Measurements from ENCODE around the gene PDE6B. TPM values are rescaled to one million over a fixed set of nuclear protein-coding genes. Genes with fewer than 3 reads are reported as not detected.

Gene PDE6B
- total and polyA plus RNA-seq, 9 donors: 1.4 to 7.5 (median 4.6) TPM

DNA sequence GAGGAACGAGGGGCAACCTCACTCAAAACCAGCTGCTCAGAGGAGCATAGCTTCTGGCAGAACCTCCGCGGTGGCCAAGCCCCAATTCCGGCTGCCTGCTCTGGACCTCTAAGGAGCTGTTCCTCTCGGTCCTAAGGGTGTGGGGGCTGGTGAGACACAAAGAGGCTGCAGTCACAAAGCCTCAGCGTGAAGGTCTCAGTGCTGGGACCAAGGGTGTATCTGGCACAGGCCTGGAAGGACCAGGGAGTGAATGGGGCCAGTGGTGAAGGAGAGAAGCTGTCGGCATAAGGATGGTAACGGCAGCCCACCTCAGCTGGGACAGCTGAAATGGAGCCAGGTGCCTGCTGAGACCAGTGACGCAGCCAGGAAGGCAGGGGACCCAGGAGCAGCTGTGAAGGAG, 5.3 kb downstream of the PDE6B start:
- no peak for DNase-seq
- WGBS, 3 donors: 67 to 70% (median 69%) methylated on average over 9 of the region's 9 CpGs

DNA sequence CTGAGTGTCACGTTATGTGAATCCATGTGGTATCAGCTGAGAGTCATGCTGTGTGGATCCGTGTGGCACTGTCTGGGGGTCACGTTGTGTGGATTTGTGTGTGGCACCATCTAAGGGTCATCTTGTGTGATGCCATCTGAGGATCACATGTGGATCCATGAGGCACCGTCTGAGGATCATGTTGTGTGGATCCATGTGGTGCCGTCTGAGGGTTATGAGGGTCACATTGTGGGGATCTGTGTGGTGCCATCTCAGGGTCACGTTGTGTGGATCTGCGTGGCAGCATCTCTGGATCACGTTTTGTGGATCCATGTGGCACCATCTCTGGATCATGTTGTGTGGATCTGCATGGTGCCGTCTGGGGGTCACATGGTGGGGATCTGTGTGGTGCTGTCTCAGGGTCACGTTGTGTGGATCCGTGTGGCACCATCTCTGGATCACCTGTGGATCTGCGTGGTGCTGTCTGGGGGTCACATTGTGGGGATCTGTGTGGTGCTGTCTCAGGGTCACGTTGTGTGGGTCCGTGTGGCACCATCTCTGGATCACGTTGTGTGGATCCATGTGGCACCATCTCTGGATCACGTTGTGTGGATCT, 6.9 kb downstream of the PDE6B start:
- no peaks in the 10 kb centered on the region for H3K36me3 ChIP-seq
- H3K4me3 ChIP-seq: no peak overlapping the region
- no peaks in the 10 kb centered on the region for H3K4me1 ChIP-seq (ENCODE audit: insufficient read depth)
- H3K27ac ChIP-seq: no peak overlapping the region
- intact Hi-C loops (cut with DNase I): no loop called here
- DNase-seq: no peak
- H3K9me3 ChIP-seq: no peaks in the 10 kb centered on the region
- no peaks in the 10 kb centered on the region for H3K27me3 ChIP-seq
- no peak for TF ChIP-seq EP300 (IDR thresholded peaks at IDR 0.05)
- no peak for TF ChIP-seq POLR2A (IDR thresholded peaks at IDR 0.05)
- no peak for TF ChIP-seq CTCF (IDR thresholded peaks at IDR 0.05)
- 88 to 90% (median 88%) methylated on average over 16 of the region's 16 CpGs for WGBS, 3 donors

More for the DNA sequence above, 5.3 kb downstream of the PDE6B start:
- Histone ChIP-seq H3K27ac (no peak overlapping the region), H3K4me3 (no peak overlapping the region), H3K27me3 (no peaks in the 10 kb centered on the region), H3K4me1 (ENCODE audit: insufficient read depth) (no peaks in the 10 kb centered on the region), H3K9me3 (no peaks in the 10 kb centered on the region), H3K36me3 (no peaks in the 10 kb centered on the region)
- intact Hi-C loops (cut with DNase I): no loop called here
- TF ChIP-seq POLR2A (IDR thresholded peaks at IDR 0.05): no peak
- TF ChIP-seq EP300 (IDR thresholded peaks at IDR 0.05): no peak
- no peak for TF ChIP-seq CTCF (IDR thresholded peaks at IDR 0.05)

- 85 to 91% (median 89%) methylated on average over 6 of the region's 6 CpGs for WGBS, 3 donors
- TF ChIP-seq CTCF (IDR thresholded peaks at IDR 0.05) (no peak), EP300 (IDR thresholded peaks at IDR 0.05) (no peak), POLR2A (IDR thresholded peaks at IDR 0.05) (no peak)
- H3K4me3 ChIP-seq: no peak overlapping the region
- H3K4me1 ChIP-seq (ENCODE audit: insufficient read depth): no peaks in the 10 kb centered on the region
- H3K27ac ChIP-seq: no peak overlapping the region
- intact Hi-C loops (cut with DNase I): no loop called here
- no peaks in the 10 kb centered on the region for H3K36me3 ChIP-seq
- DNase-seq: no peak
- no peaks in the 10 kb centered on the region for H3K9me3 ChIP-seq
- H3K27me3 ChIP-seq: no peaks in the 10 kb centered on the region
Measured at GRCh38 chr4:632926-633325, 7.6 kb downstream of the PDE6B start.

GRCh38 chr4:633406-633805, 8.0 kb downstream of the PDE6B start:
- Histone ChIP-seq H3K36me3 (no peaks in the 10 kb centered on the region), H3K4me1 (ENCODE audit: insufficient read depth) (no peaks in the 10 kb centered on the region), H3K9me3 (no peaks in the 10 kb centered on the region), H3K27ac (no peak overlapping the region), H3K4me3 (no peak overlapping the region), H3K27me3 (no peaks in the 10 kb centered on the region)
- intact Hi-C loops (cut with DNase I): no loop called here
- TF ChIP-seq CTCF (IDR thresholded peaks at IDR 0.05) (no peak), POLR2A (IDR thresholded peaks at IDR 0.05) (no peak), EP300 (IDR thresholded peaks at IDR 0.05) (no peak)
- 49 to 58% (median 52%) methylated on average over 9 of the region's 9 CpGs for WGBS, 3 donors
- DNase-seq: no peak

All from ovary (tissue), 9 donors.